Tracheal epithelial cell (primary cell): ENCODE data around the gene NOBOX. TPM values are rescaled to one million over a fixed set of nuclear protein-coding genes. Genes with fewer than 3 reads are reported as not detected.

Experiments used
- total RNA-seq: library from RNA; depleted of rRNA; stranded (reverse); fragments of >200 nt; gene quantifications from 2 replicates; pipeline ENCODE4 v1.2.1, GENCODE V29; 2014

Gene NOBOX
- not detected in 2 replicates for total RNA-seq

GRCh38 chr7:144403649-144404061 is at the start of gene NOBOX:
NOBOX (minus strand) TSS chr7:144403693.

GRCh38 chr7:144355176-144355822 is 48.2 kb downstream of the NOBOX start, which contains the start of gene ARHGEF5:
ARHGEF5 (plus strand) TSS chr7:144355402; CDS start chr7:144362670, 7,268 bp downstream.

Other genes starting within 250 kb of the NOBOX start
- gene CTAGE4, start 220.2 kb downstream of the NOBOX start, total RNA-seq, result 2.4 TPM in 1 of 2 replicates, not detected in the other
- 9.4 and 12.5 TPM in 2 replicates for gene ARHGEF35, start 207.9 kb downstream of the NOBOX start, total RNA-seq
- gene OR2A42, start 164.1 kb downstream of the NOBOX start, total RNA-seq, result not detected in 2 replicates
- 0.85 and 1.7 TPM in 2 replicates for gene OR2A7, start 138.9 kb downstream of the NOBOX start, total RNA-seq
- gene CTAGE8, start 134.4 kb downstream of the NOBOX start, total RNA-seq, result 1.9 and 2.8 TPM in 2 replicates
- gene OR2A1, start 91.3 kb downstream of the NOBOX start, total RNA-seq, result not detected in 2 replicates
- 11.9 and 14.9 TPM in 2 replicates for gene ARHGEF5, start 48.3 kb downstream of the NOBOX start, total RNA-seq